KBM-7 (cell line): Measurements from ENCODE around the gene OGFOD2.

ENCODE experiments used
- DNase-seq: peaks from one replicate; pipeline ENCODE4 v3.0.0-alpha.2; 2015
- in situ Hi-C: fragments of 300-500 bp; cut with MboI; formaldehyde crosslinking; loops from 2 replicates; pipeline ENCODE4 v1.14.3; 2020; ENCODE audit warnings: low sequenced_read_pairs, low pct_unique_long_range_greater_than_20kb, mixed read lengths

Gene OGFOD2

GRCh38 chr12:122984612-122985337 is 9.7 kb downstream of the OGFOD2 start:
- in situ Hi-C loops = no loop called here
- no peak for DNase-seq

GRCh38 chr12:122985338-122986257 is 10.6 kb downstream of the OGFOD2 start:
- in situ Hi-C loops = no loop called here
- no peak for DNase-seq

GRCh38 chr12:122986258-122986871 is 11.3 kb downstream of the OGFOD2 start:
- in situ Hi-C loops = no loop called here
- DNase-seq = no peak

GRCh38 chr12:122987086-122987951 is 12.3 kb downstream of the OGFOD2 start:
- in situ Hi-C loops = no loop called here
- no peak for DNase-seq

GRCh38 chr12:122988036-122988435 is 13.0 kb downstream of the OGFOD2 start:
- DNase-seq = no peak
- in situ Hi-C loops = no loop called here

GRCh38 chr12:122988612-122989212 is 13.7 kb downstream of the OGFOD2 start:
- DNase-seq = no peak
- in situ Hi-C loops = no loop called here

GRCh38 chr12:122989225-122989839 is 14.3 kb downstream of the OGFOD2 start:
- no peak for DNase-seq
- in situ Hi-C loops = no loop called here

GRCh38 chr12:122989874-122990419 is 14.9 kb downstream of the OGFOD2 start:
- in situ Hi-C loops = no loop called here
- no peak for DNase-seq

GRCh38 chr12:122990561-122990960 is 15.5 kb downstream of the OGFOD2 start:
- DNase-seq = no peak
- in situ Hi-C loops = no loop called here

GRCh38 chr12:122990961-122991622 is 16.0 kb downstream of the OGFOD2 start:
- DNase-seq = no peak
- in situ Hi-C loops = no loop called here

- in situ Hi-C loops = no loop called here
These were observed 16.7 kb downstream of the OGFOD2 start for GRCh38 chr12:122991623-122992275.

GRCh38 chr12:122992386-122992785 is 17.3 kb downstream of the OGFOD2 start:
- in situ Hi-C loops = no loop called here
- no peak for DNase-seq

More at GRCh38 chr12:122991623-122992275, 16.7 kb downstream of the OGFOD2 start:
- DNase-seq = no peak

- in situ Hi-C loops = no loop called here
- no peak for DNase-seq
These were observed 19.2 kb downstream of the OGFOD2 start for GRCh38 chr12:122994140-122994675.

GRCh38 chr12:122994781-122995502 is 19.9 kb downstream of the OGFOD2 start:
- in situ Hi-C loops = no loop called here
- DNase-seq = no peak

- in situ Hi-C loops = no loop called here
- DNase-seq = no peak
These were observed 20.6 kb downstream of the OGFOD2 start for GRCh38 chr12:122995503-122996187.

GRCh38 chr12:122996188-122996601 is 21.2 kb downstream of the OGFOD2 start:
- no peak for DNase-seq
- in situ Hi-C loops = no loop called here
